HG02970 (cell line): ENCODE data around the gene FXN.
"Not testable (repeated sequence)": the region's sequence is repeated elsewhere in the genome, so short reads cannot be mapped to it uniquely, and the experiment has no call there.

ENCODE experiments used
- ATAC-seq: cut with Tn5 transposase; IDR thresholded peaks from one replicate; pipeline ENCODE4 v1.9.1; 2021; ENCODE audit warnings: mild to moderate bottlenecking, moderate library complexity, moderate number of reproducible peaks; ENCODE audit not compliant: unreplicated experiment, low FRiP score

The FXN gene

GRCh38 chr9:69094361-69095135 lies 59.0 kb downstream of the FXN start:
- not testable (repeated sequence) for ATAC-seq

DNA sequence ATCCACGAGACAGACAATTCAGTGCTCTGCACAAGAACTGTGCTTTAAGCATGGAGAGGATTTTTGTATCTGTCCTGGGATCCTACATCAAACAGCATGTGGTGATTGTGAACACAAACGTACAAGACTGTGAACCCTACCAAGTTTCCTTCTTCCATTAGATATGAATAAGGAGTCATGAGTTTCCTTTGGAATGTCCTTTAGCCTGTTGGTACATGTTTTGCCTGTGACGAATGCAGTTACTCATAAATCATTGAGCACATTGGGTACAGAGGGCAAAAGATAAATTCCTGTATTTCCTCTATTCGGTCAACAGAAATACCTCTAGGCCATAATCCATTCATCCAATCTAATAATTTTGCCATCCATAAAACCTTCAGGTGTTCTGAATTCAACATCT lies 61.5 kb downstream of the FXN start:
- no peak for ATAC-seq

DNA sequence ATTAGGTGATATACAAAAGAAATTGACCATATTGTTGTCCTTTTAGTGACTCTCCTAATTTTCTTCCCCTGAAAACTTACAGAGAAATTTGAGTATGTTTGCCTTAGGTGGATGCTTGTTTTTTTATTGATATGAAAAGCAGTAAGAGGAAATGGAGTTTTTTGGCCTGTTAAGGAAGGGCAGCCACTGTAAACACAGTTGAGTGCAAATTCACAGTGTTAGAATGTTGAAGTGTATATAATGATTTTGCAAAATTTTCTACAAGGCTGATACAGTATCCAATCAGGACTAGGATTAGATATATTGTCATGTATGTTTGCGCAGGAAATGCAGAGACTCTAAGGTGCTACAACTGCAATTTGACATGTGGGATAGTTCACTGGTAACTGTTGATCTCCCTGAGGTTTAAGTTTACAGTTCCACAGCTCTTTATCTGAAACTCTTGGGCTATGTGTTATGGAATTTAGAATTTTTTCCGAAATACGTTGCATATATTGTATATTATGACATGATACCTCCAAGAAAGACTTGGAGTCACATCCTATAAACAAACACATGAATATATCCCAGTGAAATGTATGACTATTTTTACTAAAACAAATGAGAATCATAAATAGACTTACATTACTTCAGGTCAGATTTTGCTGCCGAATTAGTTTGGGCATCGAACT lies 62.5 kb downstream of the FXN start:
- ATAC-seq = no peak

DNA sequence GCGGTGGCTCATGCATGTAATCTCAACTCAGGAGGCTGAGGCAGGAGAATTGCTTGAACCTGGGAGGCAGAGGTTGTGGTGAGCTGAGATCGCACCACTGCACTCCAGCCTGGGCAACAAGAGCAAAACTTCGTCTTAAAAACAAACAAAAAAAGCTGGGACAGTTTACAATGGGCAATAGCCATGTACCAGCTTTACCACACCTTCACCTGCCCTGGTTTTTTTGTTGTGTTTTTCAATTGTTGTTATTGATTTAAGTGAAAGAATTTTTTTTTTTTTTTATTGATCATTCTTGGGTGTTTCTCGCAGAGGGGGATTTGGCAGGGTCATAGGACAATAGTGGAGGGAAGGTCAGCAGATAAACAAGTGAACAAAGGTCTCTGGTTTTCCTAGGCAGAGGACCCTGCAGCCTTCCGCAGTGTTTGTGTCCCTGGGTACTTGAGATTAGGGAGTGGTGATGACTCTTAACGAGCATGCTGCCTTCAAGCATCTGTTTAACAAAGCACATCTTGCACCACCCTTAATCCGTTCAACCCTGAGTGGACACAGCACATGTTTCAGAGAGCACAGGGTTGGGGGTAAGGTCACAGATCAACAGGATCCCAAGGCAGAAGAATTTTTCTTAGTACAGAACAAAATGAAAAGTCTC lies 67.9 kb downstream of the FXN start:
- not testable (repeated sequence) for ATAC-seq

DNA sequence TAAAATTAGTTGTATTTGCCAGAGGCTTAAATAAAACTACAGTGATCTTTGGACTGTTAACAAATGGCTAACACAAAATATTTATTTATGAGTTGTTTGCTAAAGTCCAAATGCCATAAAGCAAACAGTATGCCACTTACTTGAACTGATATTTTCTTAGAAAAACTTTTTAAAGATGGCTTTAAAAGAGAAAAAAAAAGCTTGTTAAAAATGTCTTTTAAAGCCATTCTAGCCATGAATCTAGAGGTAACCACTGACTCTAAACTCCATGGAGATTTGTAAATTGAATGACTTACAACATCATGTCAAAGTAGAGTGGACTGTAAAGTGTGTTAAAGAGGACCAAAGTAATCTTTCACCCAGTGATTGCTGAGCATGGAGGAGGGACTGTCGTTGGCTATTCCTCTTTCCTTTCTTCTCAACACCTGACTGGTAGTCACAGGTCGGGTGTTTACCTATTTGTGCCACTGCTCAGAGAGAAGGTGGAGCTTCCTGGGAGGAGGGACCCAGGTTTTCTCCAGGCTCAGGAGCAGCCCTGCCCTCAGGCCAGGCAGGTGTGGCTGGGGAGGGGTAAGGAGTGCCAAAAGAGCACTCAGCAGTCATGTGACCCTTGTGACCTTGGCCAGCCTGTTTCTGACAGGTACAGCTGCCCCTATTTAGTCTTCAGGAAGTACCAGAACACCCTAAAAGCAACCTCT lies 69.4 kb downstream of the FXN start:
- ATAC-seq = no peak

GRCh38 chr9:69107771-69108170 lies 72.2 kb downstream of the FXN start:
- ATAC-seq = no peak

GRCh38 chr9:69108706-69109105 lies 73.2 kb downstream of the FXN start:
- not testable (repeated sequence) for ATAC-seq

GRCh38 chr9:69109152-69109551 lies 73.6 kb downstream of the FXN start:
- no peak for ATAC-seq

DNA sequence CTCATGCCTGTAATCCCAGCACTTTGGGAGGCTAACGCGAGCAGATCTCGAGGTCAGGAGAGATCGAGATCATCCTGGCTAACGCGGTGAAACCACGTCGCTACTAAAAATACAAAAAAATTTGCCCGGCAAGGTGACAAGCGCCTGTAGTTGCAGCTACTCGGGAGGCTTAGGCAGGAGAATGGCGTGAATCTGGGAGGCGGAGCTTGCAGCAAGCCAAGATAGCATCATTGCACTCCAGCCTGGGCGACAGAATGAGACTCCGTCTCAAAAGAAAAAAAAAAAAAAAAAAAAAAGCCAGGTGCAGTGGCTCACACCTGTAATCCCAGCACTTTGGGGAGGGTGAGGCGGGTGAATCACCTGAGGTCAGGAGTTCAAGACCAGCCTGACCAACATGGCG lies 77.1 kb downstream of the FXN start:
- ATAC-seq = not testable (repeated sequence)

DNA sequence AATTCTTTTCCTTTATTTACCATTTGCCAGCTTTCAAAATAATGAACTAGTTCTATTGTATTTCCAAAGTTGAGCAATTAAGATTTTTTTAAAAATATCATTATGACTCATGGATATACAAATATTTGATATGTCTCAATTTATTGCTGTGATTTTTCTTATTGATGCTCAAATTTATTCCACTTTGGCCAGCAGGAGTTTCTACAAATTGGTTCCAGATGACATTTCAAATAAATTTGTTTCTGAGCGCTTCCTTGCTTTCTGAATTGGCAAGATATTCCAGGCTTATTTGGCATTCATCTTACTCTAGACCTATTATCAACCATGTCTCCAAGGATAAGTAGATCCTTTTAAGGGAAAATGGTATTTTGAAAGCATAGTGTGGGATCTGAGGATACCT lies 80.1 kb downstream of the FXN start:
- ATAC-seq = no peak

GRCh38 chr9:69118656-69119055 lies 83.1 kb downstream of the FXN start:
- ATAC-seq = no peak

- ATAC-seq = no peak
Measured at GRCh38 chr9:69120380-69121154, 85.0 kb downstream of the FXN start.

- ATAC-seq = peak; percentile 63
Measured at GRCh38 chr9:69121155-69122081, 85.9 kb downstream of the FXN start.

GRCh38 chr9:69122082-69122548 lies 86.6 kb downstream of the FXN start:
- ATAC-seq = peak; percentile 39

- ATAC-seq = no peak
Measured at GRCh38 chr9:69122549-69123141, 87.1 kb downstream of the FXN start.

- ATAC-seq = no peak
Measured at GRCh38 chr9:69130456-69131441, 95.2 kb downstream of the FXN start.

- ATAC-seq = no peak
Measured at GRCh38 chr9:69131682-69132081, 96.1 kb downstream of the FXN start.
